ENCODE results near the gene ANXA1.
"Not testable (repeated sequence)": the region's sequence is repeated elsewhere in the genome, so short reads cannot be mapped to it uniquely, and the experiment has no call there.

Gene ANXA1

DNA sequence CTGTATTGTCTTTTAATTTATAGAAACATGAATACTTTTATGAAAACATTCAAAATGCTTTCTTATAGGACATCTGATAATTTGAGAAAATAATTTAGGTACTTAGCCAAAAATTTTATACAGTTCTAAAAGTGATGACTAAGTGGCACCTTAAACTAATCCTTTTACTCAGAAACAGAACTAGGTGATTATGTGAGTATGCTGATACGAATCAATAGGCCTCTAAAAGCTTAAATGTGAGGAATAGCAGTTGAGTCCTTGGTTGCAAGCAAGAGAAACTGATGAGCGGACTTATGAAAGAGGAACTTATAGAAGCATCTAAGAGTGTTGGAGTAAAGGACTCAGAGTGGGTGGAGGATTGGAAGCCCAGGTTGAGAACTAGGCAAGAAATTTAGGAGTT is 26.4 kb downstream of the ANXA1 start:
- no peak for DNase-seq (ENCODE audit: extremely low read depth, low read depth)

DNA sequence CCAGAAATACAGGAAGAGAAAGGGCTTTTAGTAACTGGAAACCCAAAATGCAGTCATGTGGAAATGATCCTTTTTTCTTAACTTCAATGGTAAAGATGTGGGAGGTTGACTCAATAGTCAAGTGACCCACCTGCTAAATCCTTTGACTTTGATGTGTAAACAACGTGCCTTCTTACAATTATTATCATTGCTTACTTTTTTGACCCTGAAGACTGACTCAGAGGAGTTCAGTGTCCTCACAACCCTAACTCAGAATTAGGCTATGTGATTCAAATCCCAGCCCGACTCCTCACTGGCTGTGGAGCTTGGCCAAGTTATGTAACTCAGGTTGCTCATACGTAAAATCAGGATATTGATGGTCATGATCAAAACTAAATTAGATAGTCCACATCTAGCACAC is 27.9 kb downstream of the ANXA1 start:
- DNase-seq (ENCODE audit: extremely low read depth, low read depth): no peak
- TF ChIP-seq, protein P1, sequence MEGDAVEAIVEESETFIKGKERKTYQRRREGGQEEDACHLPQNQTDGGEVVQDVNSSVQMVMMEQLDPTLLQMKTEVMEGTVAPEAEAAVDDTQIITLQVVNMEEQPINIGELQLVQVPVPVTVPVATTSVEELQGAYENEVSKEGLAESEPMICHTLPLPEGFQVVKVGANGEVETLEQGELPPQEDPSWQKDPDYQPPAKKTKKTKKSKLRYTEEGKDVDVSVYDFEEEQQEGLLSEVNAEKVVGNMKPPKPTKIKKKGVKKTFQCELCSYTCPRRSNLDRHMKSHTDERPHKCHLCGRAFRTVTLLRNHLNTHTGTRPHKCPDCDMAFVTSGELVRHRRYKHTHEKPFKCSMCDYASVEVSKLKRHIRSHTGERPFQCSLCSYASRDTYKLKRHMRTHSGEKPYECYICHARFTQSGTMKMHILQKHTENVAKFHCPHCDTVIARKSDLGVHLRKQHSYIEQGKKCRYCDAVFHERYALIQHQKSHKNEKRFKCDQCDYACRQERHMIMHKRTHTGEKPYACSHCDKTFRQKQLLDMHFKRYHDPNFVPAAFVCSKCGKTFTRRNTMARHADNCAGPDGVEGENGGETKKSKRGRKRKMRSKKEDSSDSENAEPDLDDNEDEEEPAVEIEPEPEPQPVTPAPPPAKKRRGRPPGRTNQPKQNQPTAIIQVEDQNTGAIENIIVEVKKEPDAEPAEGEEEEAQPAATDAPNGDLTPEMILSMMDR (IDR thresholded peaks at IDR 0.05; ENCODE audit: low read depth, low read length): no peak

More for the DNA sequence above, 26.4 kb downstream of the ANXA1 start:
- TF ChIP-seq, protein P1 (IDR thresholded peaks at IDR 0.05; ENCODE audit: low read depth, low read length): no peak

DNA sequence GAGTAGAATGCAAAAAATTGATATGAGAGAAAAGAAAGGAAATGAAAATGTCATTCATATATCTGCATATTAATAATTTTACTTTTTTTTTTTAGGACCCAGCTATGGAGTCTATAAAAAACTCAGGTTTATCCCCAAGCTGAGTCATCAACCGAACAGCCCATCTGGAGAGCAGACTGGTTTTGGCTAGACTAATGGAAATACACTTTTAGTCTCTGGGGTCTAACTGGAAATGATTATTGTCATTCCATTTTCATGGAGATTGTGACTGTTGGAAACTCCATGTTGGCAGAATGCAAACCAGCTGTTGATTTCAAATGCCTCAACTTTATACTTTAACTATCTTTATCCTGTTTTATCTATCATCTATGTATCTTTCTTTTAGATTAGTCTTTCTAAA is 28.7 kb downstream of the ANXA1 start:
- DNase-seq (ENCODE audit: extremely low read depth, low read depth): peak; percentile 44
- TF ChIP-seq, protein P1 (IDR thresholded peaks at IDR 0.05; ENCODE audit: low read depth, low read length): no peak

DNA sequence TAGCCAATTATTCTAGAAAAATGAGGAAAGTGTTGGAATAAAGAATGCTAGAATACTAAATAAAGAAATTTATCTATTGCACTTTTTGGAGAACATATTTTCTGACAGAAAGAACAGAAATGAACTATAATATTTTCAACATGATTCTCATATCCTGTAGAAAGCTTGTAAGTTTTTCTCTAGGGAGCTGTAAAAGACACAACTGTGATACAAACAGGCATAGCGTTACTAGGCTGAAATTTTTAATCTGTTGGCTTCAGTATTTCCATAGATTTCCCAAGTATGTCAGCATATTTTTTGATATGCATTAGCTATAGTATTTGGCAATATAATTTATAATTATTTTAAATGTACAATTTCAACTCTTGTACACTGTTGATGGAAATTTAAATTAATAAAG is 31.3 kb downstream of the ANXA1 start:
- no peak for DNase-seq (ENCODE audit: extremely low read depth, low read depth)
- TF ChIP-seq, protein P1 (IDR thresholded peaks at IDR 0.05; ENCODE audit: low read depth, low read length): no peak

DNA sequence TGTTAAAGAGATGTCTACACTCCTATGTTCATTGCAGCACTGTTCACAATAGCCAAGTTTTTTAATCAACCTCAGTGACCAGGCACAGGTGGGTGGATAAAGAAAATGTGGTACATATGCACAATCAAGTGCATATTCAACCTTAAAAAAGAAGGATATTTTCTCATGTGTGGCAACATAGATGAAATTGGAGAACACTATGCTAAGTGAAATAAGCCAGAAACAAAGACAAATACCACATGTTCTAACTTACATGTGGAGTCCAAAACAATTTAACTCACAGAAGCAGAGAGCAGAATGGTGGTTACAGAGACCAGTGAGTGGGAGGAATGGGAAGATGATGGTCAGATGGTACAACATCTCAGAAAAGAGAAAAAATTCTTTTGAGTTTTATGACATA is 31.8 kb downstream of the ANXA1 start:
- TF ChIP-seq, protein P1 (IDR thresholded peaks at IDR 0.05; ENCODE audit: low read depth, low read length): no peak
- no peak for DNase-seq (ENCODE audit: extremely low read depth, low read depth)

DNA sequence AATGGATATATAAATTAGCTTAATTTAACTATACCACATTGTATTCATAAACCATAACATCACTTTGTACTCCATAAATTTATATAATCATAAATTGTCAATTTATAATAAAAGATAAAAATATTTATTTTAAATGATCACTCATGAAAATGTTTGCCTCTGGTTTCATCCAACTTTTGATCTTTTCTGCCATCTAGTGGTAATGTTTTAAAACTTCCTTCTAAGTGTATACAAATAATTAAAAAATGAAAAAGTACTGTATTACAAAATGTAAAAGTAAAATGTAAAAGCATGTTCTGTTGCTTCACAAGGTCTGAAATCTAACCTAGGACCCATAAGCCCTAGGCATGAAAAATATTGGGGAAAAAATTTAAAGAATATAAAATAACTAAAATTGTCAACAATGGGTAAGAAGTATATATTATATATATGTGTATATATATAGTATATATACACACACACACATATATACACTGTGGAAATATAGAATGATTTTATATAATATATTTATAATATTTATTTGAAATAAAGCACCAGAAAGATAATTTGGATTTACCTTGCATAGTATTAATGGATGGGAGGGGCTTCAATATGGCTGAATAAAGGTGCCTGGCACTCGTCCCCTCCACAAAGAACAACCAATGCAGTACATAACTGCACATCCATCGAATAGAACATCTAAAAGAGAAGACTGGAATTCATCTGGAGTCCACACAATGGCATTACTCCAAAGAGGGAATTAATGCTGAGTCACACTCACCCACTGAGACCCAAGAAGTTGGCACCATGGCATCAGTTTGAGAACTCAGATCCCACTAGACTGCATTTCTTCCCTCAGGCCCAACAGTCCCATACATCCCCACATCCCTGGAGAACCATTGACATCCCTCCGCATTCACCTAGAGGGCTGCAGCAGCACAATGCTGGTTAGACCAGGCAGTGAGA is 32.5 kb downstream of the ANXA1 start:
- peak; percentile 18 for DNase-seq (ENCODE audit: extremely low read depth, low read depth)

DNA sequence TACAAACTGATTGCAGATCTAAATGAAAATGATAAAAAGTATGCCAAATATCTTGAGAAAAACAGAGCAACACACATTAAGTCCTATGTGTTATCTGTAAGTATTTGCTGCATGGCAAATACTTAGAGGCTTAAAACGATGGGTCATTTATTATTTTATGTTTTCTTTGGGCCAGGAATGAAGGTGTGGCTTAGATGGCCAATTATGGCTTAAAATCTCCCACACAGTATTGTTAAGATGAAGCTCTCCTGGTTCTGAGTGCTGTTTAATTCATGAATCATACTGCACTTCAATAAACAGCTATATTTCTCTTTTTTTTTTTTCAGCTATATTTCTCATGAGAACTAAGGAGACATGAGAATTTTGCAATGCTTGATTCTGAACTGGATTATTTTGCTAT is 39.4 kb downstream of the ANXA1 start:
- DNase-seq (ENCODE audit: extremely low read depth, low read depth): not testable (repeated sequence)

More for the DNA sequence above, 32.5 kb downstream of the ANXA1 start:
- TF ChIP-seq, protein P1 (IDR thresholded peaks at IDR 0.05; ENCODE audit: low read depth, low read length): peak; percentile 23

All from AG09319 (cell line).